Measurements from ENCODE around the gene BTBD18. TPM values are rescaled to one million over a fixed set of nuclear protein-coding genes. Genes with fewer than 3 reads are reported as not detected.

BTBD18 gene
- total and polyA plus RNA-seq, 5 donors from 2014 or later: 0.20 to 0.61 (median 0.52) TPM; not detected in 1

DNA sequence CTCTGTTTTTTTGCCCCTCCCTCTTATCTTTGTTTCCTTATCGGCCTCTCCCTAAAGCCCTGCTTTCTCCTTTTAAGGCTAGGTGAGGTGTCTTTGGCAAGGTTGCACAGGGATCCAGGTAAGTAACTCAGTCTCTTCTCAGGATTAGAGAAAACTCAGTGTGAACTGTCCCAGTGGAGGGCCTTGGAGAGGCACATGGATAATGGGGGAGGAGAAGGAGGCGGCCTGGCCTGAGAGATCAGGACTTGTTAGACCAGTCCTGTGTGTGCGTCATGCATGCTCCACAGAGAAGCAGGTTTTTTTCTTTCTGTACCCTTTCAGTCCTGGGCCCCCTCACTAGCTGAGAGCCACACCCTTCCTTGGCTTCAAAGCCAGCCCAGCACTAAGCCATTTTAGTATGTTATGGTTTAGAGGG is 29.9 kb upstream of the BTBD18 start:
- no peaks in the 10 kb centered on the region for H3K36me3 ChIP-seq (ENCODE audit: control insufficient read depth, insufficient read depth, low read length)
- DNase-seq: no peak
- Mint-ChIP-seq H3K36me3 (no peaks in the 10 kb centered on the region), H3K4me1 (peaks cover 0 to 12% (median 6%) of the 10 kb centered on the region in 4 donors), H3K4me3 (no peak overlapping the region), H3K9me3 (no peaks in the 10 kb centered on the region), H3K27ac (no peak overlapping the region), H3K27me3 (no peaks in the 10 kb centered on the region)
- no peaks in the 10 kb centered on the region for H3K4me1 ChIP-seq (ENCODE audit: control insufficient read depth, insufficient read depth, low read length, poor library complexity, severe bottlenecking)
- no peaks in the 10 kb centered on the region for H3K9me3 ChIP-seq (ENCODE audit: control insufficient read depth in 2 of 2, low read length in 2 of 2)
- H3K27me3 ChIP-seq (ENCODE audit: control insufficient read depth, insufficient read depth, low read length): no peaks in the 10 kb centered on the region
- ATAC-seq (ENCODE audit: low read depth in 2 of 2): no peak
- H3K4me3 ChIP-seq (ENCODE audit: low read depth, low read length): no peak overlapping the region
- H3K27ac ChIP-seq (ENCODE audit: insufficient read depth, low read length, poor library complexity, severe bottlenecking): no peak overlapping the region

DNA sequence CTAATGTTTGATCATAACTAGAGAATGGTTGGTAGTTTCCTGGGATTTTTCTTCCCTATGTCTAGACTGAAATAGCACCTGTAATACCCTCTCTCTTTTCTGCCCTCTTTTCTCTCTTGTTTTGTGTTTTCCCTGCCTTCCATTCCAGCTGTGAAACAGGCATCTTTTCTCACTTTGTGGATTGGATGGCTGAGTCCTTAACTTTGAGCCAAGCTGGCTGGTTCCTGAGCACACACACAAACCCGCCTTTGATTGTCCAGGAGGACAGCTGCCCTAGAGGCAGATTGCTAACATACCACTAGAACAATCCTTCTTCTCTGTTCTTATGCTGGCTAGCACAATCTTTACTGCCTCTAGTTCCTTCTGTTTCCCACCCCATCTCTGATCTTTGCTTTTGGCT is 27.7 kb upstream of the BTBD18 start:
- ATAC-seq (ENCODE audit: low read depth in 2 of 2): no peak
- no peaks in the 10 kb centered on the region for H3K4me1 ChIP-seq (ENCODE audit: control insufficient read depth, insufficient read depth, low read length, poor library complexity, severe bottlenecking)
- Mint-ChIP-seq H3K9me3 (no peaks in the 10 kb centered on the region), H3K27ac (no peak overlapping the region), H3K4me1 (peaks cover 0 to 25% (median 8%) of the 10 kb centered on the region in 4 donors), H3K27me3 (no peaks in the 10 kb centered on the region), H3K36me3 (peaks cover 4% of the 10 kb centered on the region), H3K4me3 (no peak overlapping the region)
- no peak overlapping the region for H3K27ac ChIP-seq (ENCODE audit: insufficient read depth, low read length, poor library complexity, severe bottlenecking)
- no peak for DNase-seq
- no peaks in the 10 kb centered on the region for H3K9me3 ChIP-seq (ENCODE audit: control insufficient read depth in 2 of 2, low read length in 2 of 2)
- H3K4me3 ChIP-seq (ENCODE audit: low read depth, low read length): no peak overlapping the region
- H3K36me3 ChIP-seq (ENCODE audit: control insufficient read depth, insufficient read depth, low read length): no peaks in the 10 kb centered on the region
- H3K27me3 ChIP-seq (ENCODE audit: control insufficient read depth, insufficient read depth, low read length): no peaks in the 10 kb centered on the region

DNA sequence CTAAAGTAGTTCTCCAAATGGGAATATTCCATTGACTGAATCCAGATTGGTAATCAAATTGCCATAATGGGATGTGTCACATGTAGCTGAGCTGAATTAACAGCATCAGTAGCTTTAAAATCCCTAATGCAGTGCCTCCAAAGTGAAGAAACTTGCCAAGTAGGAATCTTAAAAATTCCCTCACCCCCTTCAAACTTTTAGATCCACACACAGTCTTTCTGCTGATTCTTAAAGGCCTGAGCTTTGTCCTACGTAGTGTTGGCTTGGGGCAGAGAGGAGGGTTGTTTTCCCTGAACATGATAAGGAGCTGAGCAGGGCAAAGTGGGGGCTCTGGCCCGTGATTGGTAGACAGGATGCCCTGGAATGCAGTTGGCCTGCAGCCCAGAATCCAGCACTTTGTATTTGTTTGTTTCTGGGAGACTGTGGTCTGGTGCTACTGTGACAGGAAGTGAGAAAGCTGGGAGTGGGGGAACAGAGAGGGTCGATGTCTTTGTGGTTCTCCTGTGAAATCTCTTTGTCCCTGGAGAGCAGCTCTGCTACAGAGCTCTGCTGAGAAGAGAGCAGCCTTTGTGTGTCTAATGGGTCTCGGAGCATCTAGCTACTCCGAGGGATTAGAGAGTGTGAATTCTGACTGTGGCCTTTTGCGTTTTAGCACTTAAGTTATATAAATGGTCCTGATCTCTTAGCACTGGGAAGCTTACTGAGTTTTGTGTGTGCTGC is 26.9 kb upstream of the BTBD18 start:
- no peaks in the 10 kb centered on the region for H3K9me3 ChIP-seq (ENCODE audit: control insufficient read depth in 2 of 2, low read length in 2 of 2)
- H3K27ac Mint-ChIP-seq: peak overlapping the region in 1 of 3 donors; percentile 38
- H3K4me1 ChIP-seq (ENCODE audit: control insufficient read depth, insufficient read depth, low read length, poor library complexity, severe bottlenecking): no peaks in the 10 kb centered on the region
- no peak for ATAC-seq (ENCODE audit: low read depth in 2 of 2)
- H3K4me3 ChIP-seq (ENCODE audit: low read depth, low read length): no peak overlapping the region
- H3K4me3 Mint-ChIP-seq: no peak overlapping the region
- peaks cover 0 to 25% (median 9%) of the 10 kb centered on the region in 4 donors for H3K4me1 Mint-ChIP-seq
- H3K27me3 ChIP-seq (ENCODE audit: control insufficient read depth, insufficient read depth, low read length): no peaks in the 10 kb centered on the region
- H3K9me3 Mint-ChIP-seq: no peaks in the 10 kb centered on the region
- peaks cover 4% of the 10 kb centered on the region for H3K36me3 Mint-ChIP-seq
- H3K27ac ChIP-seq (ENCODE audit: insufficient read depth, low read length, poor library complexity, severe bottlenecking): no peak overlapping the region
- no peak for DNase-seq
- H3K36me3 ChIP-seq (ENCODE audit: control insufficient read depth, insufficient read depth, low read length): no peaks in the 10 kb centered on the region
- H3K27me3 Mint-ChIP-seq: no peaks in the 10 kb centered on the region

DNA sequence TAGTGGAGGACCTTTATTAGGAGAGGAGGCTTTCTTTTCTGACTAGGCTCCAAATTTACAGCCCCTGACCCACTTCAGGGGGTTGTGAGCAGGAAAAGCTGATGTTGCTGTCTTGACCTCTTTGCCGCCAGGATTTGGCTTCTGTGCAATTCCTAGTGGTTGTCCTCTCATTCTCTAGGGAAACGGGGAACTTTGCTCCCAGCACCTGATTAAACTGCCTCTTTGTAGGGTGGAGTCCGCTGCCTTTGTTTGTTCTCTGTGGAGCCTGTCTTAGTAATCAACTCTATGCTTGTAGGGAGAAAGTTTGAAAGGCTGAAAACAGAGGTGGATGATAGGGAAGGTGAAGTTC is 26.3 kb upstream of the BTBD18 start:
- no peak overlapping the region for H3K27ac Mint-ChIP-seq
- H3K36me3 Mint-ChIP-seq: peaks cover 4% of the 10 kb centered on the region
- H3K27me3 ChIP-seq (ENCODE audit: control insufficient read depth, insufficient read depth, low read length): no peaks in the 10 kb centered on the region
- H3K27me3 Mint-ChIP-seq: no peaks in the 10 kb centered on the region
- no peak overlapping the region for H3K4me3 ChIP-seq (ENCODE audit: low read depth, low read length)
- H3K9me3 ChIP-seq (ENCODE audit: control insufficient read depth in 2 of 2, low read length in 2 of 2): no peaks in the 10 kb centered on the region
- DNase-seq: no peak
- no peaks in the 10 kb centered on the region for H3K36me3 ChIP-seq (ENCODE audit: control insufficient read depth, insufficient read depth, low read length)
- no peak overlapping the region for H3K4me3 Mint-ChIP-seq
- no peaks in the 10 kb centered on the region for H3K9me3 Mint-ChIP-seq
- H3K27ac ChIP-seq (ENCODE audit: insufficient read depth, low read length, poor library complexity, severe bottlenecking): no peak overlapping the region
- no peaks in the 10 kb centered on the region for H3K4me1 ChIP-seq (ENCODE audit: control insufficient read depth, insufficient read depth, low read length, poor library complexity, severe bottlenecking)
- no peak for ATAC-seq (ENCODE audit: low read depth in 2 of 2)
- H3K4me1 Mint-ChIP-seq: peaks cover 0 to 25% (median 9%) of the 10 kb centered on the region in 4 donors

DNA sequence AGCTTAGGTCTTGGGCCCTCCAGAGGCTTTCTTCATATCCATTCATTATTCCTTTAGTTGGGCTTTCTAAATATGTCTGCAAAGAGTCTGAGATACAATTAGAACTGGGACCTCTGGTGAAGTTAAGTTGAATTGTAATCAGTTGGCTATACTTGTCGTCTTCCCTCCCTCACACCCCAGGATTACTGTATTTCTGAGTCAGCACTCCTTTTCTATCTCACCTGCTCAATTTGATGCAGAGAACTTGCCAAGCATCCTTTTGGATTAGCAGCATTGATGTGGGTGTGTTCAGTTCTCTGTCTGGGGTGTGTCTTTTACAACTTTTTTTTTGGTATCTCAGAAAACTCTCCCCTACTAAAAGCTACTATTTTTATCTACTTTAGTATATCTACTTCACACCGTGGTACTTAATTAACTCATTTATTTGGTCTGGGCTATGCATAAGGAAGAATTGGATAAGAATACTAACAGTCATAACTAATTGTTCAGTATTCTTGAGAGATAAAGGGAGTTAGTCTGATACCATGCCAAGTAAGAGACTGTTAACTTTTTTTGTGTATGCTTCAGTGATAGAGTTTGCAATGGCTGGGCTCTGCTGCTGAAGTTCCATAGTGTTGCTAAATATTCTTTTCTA is 25.1 kb upstream of the BTBD18 start:
- H3K27ac Mint-ChIP-seq: peak overlapping the region in 1 of 3 donors; percentile 36
- H3K4me1 Mint-ChIP-seq: peaks cover 0 to 25% (median 9%) of the 10 kb centered on the region in 4 donors
- H3K4me1 ChIP-seq (ENCODE audit: control insufficient read depth, insufficient read depth, low read length, poor library complexity, severe bottlenecking): no peaks in the 10 kb centered on the region
- H3K9me3 Mint-ChIP-seq: peaks cover 0 to 2% (median 0%) of the 10 kb centered on the region in 7 donors
- H3K27me3 Mint-ChIP-seq: no peaks in the 10 kb centered on the region
- H3K36me3 Mint-ChIP-seq: peaks cover 4% of the 10 kb centered on the region
- no peaks in the 10 kb centered on the region for H3K27me3 ChIP-seq (ENCODE audit: control insufficient read depth, insufficient read depth, low read length)
- DNase-seq (no peak), ATAC-seq (ENCODE audit: low read depth in 2 of 2) (no peak)
- no peak overlapping the region for H3K27ac ChIP-seq (ENCODE audit: insufficient read depth, low read length, poor library complexity, severe bottlenecking)
- H3K4me3 ChIP-seq (ENCODE audit: low read depth, low read length): no peak overlapping the region
- H3K4me3 Mint-ChIP-seq: no peak overlapping the region
- H3K9me3 ChIP-seq (ENCODE audit: control insufficient read depth in 2 of 2, low read length in 2 of 2): no peaks in the 10 kb centered on the region
- H3K36me3 ChIP-seq (ENCODE audit: control insufficient read depth, insufficient read depth, low read length): no peaks in the 10 kb centered on the region

GRCh38 chr11:57776031-57776521 is 24.5 kb upstream of the BTBD18 start:
- no peak overlapping the region for H3K27ac ChIP-seq (ENCODE audit: insufficient read depth, low read length, poor library complexity, severe bottlenecking)
- H3K27ac Mint-ChIP-seq: peak overlapping the region in 1 of 3 donors; percentile 53
- H3K27me3 Mint-ChIP-seq: no peaks in the 10 kb centered on the region
- no peaks in the 10 kb centered on the region for H3K4me1 ChIP-seq (ENCODE audit: control insufficient read depth, insufficient read depth, low read length, poor library complexity, severe bottlenecking)
- no peaks in the 10 kb centered on the region for H3K9me3 ChIP-seq (ENCODE audit: control insufficient read depth in 2 of 2, low read length in 2 of 2)
- H3K4me3 ChIP-seq (ENCODE audit: low read depth, low read length): no peak overlapping the region
- H3K4me3 Mint-ChIP-seq: no peak overlapping the region
- no peaks in the 10 kb centered on the region for H3K36me3 ChIP-seq (ENCODE audit: control insufficient read depth, insufficient read depth, low read length)
- no peaks in the 10 kb centered on the region for H3K27me3 ChIP-seq (ENCODE audit: control insufficient read depth, insufficient read depth, low read length)
- H3K9me3 Mint-ChIP-seq: peaks cover 0 to 2% (median 0%) of the 10 kb centered on the region in 7 donors
- no peak for ATAC-seq (ENCODE audit: low read depth in 2 of 2)
- H3K36me3 Mint-ChIP-seq: peaks cover 8% of the 10 kb centered on the region
- peaks cover 0 to 21% (median 8%) of the 10 kb centered on the region in 4 donors for H3K4me1 Mint-ChIP-seq
- DNase-seq: no peak

- DNase-seq (no peak), ATAC-seq (ENCODE audit: low read depth in 2 of 2) (no peak)
- Histone ChIP-seq H3K27me3 (ENCODE audit: control insufficient read depth, insufficient read depth, low read length) (no peaks in the 10 kb centered on the region), H3K4me3 (ENCODE audit: low read depth, low read length) (no peak overlapping the region), H3K4me1 (ENCODE audit: control insufficient read depth, insufficient read depth, low read length, poor library complexity, severe bottlenecking) (no peaks in the 10 kb centered on the region), H3K9me3 (ENCODE audit: control insufficient read depth in 2 of 2, low read length in 2 of 2) (no peaks in the 10 kb centered on the region), H3K36me3 (ENCODE audit: control insufficient read depth, insufficient read depth, low read length) (no peaks in the 10 kb centered on the region), H3K27ac (ENCODE audit: insufficient read depth, low read length, poor library complexity, severe bottlenecking) (no peak overlapping the region)
- peaks cover 8% of the 10 kb centered on the region for H3K36me3 Mint-ChIP-seq
- H3K9me3 Mint-ChIP-seq: peaks cover 0 to 2% (median 0%) of the 10 kb centered on the region in 7 donors
- no peaks in the 10 kb centered on the region for H3K27me3 Mint-ChIP-seq
- peaks cover 0 to 21% (median 8%) of the 10 kb centered on the region in 4 donors for H3K4me1 Mint-ChIP-seq
- no peak overlapping the region for H3K4me3 Mint-ChIP-seq
- H3K27ac Mint-ChIP-seq: peak overlapping the region in 1 of 3 donors; percentile 53
Measured at GRCh38 chr11:57775491-57775890, 23.9 kb upstream of the BTBD18 start.
